Hepatocyte (in vitro differentiated cells): Measurements from ENCODE around the gene SORCS3. TPM values are rescaled to one million over a fixed set of nuclear protein-coding genes. Genes with fewer than 3 reads are reported as not detected.

ENCODE experiments used
- DNase-seq: peaks from one replicate; pipeline ENCODE4 v3.0.0-alpha.2; 2016; ENCODE audit warnings: low spot score
- H2AFZ ChIP-seq: fragments of 200-600 bp; sonication (generic); 2 replicates; pipeline ENCODE4 v1.6.0; 2016; ENCODE audit warnings: antibody characterized with exemption, mild to moderate bottlenecking
- H3K27ac ChIP-seq: fragments of 200-600 bp; sonication (generic); 2 replicates; pipeline ENCODE4 v1.5.1; 2016; ENCODE audit warnings: mild to moderate bottlenecking
- H3K27me3 ChIP-seq: fragments of 200-600 bp; sonication (generic); 2 replicates; pipeline ENCODE4 v1.6.1; 2016
- H3K36me3 ChIP-seq: fragments of 200-600 bp; sonication (generic); replicated peaks from 2 replicates; pipeline ENCODE4 v1.5.1; 2016; ENCODE audit warnings: low read depth; ENCODE audit not compliant: insufficient read depth
- H3K4me1 ChIP-seq: fragments of 200-600 bp; sonication (generic); 2 replicates; pipeline ENCODE4 v1.5.1; 2016; ENCODE audit warnings: mild to moderate bottlenecking, moderate library complexity; ENCODE audit not compliant: insufficient read depth
- H3K4me2 ChIP-seq: fragments of 200-600 bp; sonication (generic); 2 replicates; pipeline ENCODE4 v1.6.0; 2016
- H3K4me3 ChIP-seq: fragments of 200-600 bp; sonication (generic); 2 replicates; pipeline ENCODE4 v1.5.1; 2016; ENCODE audit warnings: mild to moderate bottlenecking
- H3K79me2 ChIP-seq: fragments of 200-600 bp; sonication (generic); 2 replicates; pipeline ENCODE4 v1.6.0; 2017; ENCODE audit warnings: mild to moderate bottlenecking
- H3K9me2 ChIP-seq: fragments of 200-600 bp; sonication (generic); replicated peaks from 2 replicates; pipeline ENCODE4 v1.6.0; 2017; ENCODE audit warnings: mild to moderate bottlenecking; ENCODE audit not compliant: insufficient read depth
- H3K9me3 ChIP-seq: fragments of 200-600 bp; sonication (generic); 2 replicates; pipeline ENCODE4 v1.5.1; 2016; ENCODE audit warnings: low read depth, mild to moderate bottlenecking
- H4K20me1 ChIP-seq: fragments of 200-600 bp; sonication (generic); 2 replicates; pipeline ENCODE4 v1.6.0; 2016; ENCODE audit warnings: mild to moderate bottlenecking; ENCODE audit not compliant: insufficient read depth, poor library complexity, severe bottlenecking
- CTCF ChIP-seq: fragments of 200-600 bp; sonication (generic); IDR thresholded peaks from 2 replicates; pipeline ENCODE4 v1.5.1; 2016; ENCODE audit warnings: antibody characterized with exemption, mild to moderate bottlenecking; ENCODE audit not compliant: poor library complexity
- EZH2 ChIP-seq: fragments of 200-600 bp; sonication (generic); IDR thresholded peaks from 2 replicates; pipeline ENCODE4 v1.6.1; 2016; ENCODE audit warnings: antibody characterized with exemption, mild to moderate bottlenecking, borderline replicate concordance
- EZH2phosphoT487 ChIP-seq: fragments of 200-600 bp; sonication (generic); IDR thresholded peaks from one replicate; pipeline ENCODE4 v1.6.1; 2018; ENCODE audit warnings: antibody characterized with exemption, mild to moderate bottlenecking, low read depth, moderate library complexity; ENCODE audit not compliant: unreplicated experiment, severe bottlenecking
- WGBS: methylation state at CpG from one replicate; pipeline ENCODE4 v1.1.6; 2016; ENCODE audit warnings: low lambda C conversion rate; ENCODE audit errors: missing lambda C conversion rate; 5-methylcytosine and 5-hydroxymethylcytosine counted together
- polyA plus RNA-seq: library from polyadenylated mRNA; unstranded; fragments of >200 nt; fragmentation: Nextera tagmentation; extraction: Ambion mirVana; gene quantifications from 2 replicates; pipeline ENCODE4 v1.2.1, GENCODE V29; 2016
- total RNA-seq: library from RNA; depleted of rRNA; stranded (reverse); fragments of >200 nt; gene quantifications from 2 replicates; pipeline ENCODE4 v1.2.3, GENCODE V29; 2014

SORCS3 gene
- total and polyA plus RNA-seq, 2 experiments from 2014 or later: 0.59 to 0.80 TPM

DNA sequence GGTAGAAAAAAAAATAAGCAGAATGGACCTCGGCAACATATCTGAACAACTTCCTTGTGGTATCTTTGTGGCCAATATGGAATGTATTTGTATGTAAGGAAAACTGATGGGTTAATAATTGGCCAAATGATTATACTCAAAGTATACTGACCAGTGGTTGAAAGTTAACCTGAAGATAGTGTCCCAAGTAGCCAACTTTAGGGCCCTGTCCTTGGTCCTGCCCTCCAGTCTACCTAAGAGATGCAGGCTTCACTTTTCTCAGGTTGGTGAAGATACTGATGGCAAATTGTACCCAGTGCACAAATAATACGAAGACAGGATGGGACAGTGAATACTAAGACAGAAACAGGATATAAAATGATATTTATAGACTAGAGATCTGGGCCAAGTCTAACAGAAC is 109.2 kb downstream of the SORCS3 start:
- no peaks in the 10 kb centered on the region for H3K4me1 ChIP-seq
- H3K9me3 ChIP-seq: no peaks in the 10 kb centered on the region
- no peaks in the 10 kb centered on the region for H3K9me2 ChIP-seq
- H3K4me3 ChIP-seq: no peak overlapping the region
- no peaks in the 10 kb centered on the region for H3K36me3 ChIP-seq
- no peak overlapping the region for H2AFZ ChIP-seq
- WGBS: 68% methylated on average over 2 of the region's 2 CpGs
- no peaks in the 10 kb centered on the region for H3K27me3 ChIP-seq
- no peak overlapping the region for H3K27ac ChIP-seq
- no peak for TF ChIP-seq CTCF
- no peak for TF ChIP-seq EZH2
- TF ChIP-seq EZH2phosphoT487: no peak
- no peaks in the 10 kb centered on the region for H3K79me2 ChIP-seq
- H4K20me1 ChIP-seq: no peaks in the 10 kb centered on the region
- peak; percentile 44 for DNase-seq
- H3K4me2 ChIP-seq: no peak overlapping the region

GRCh38 chr10:104762793-104763192 is 121.7 kb downstream of the SORCS3 start:
- TF ChIP-seq EZH2phosphoT487 (no peak), CTCF (no peak), EZH2 (no peak)
- 89% methylated on average over 4 of the region's 4 CpGs for WGBS
- Histone ChIP-seq H3K4me2 (no peak overlapping the region), H3K36me3 (no peaks in the 10 kb centered on the region), H3K4me1 (no peaks in the 10 kb centered on the region), H3K9me3 (no peaks in the 10 kb centered on the region), H3K79me2 (no peaks in the 10 kb centered on the region), H3K27ac (no peak overlapping the region), H3K4me3 (no peak overlapping the region), H4K20me1 (no peaks in the 10 kb centered on the region), H3K9me2 (no peaks in the 10 kb centered on the region), H2AFZ (no peak overlapping the region), H3K27me3 (no peaks in the 10 kb centered on the region)
- DNase-seq: no peak

GRCh38 chr10:104766341-104766740 is 125.3 kb downstream of the SORCS3 start:
- no peaks in the 10 kb centered on the region for H3K79me2 ChIP-seq
- H3K4me3 ChIP-seq: no peak overlapping the region
- TF ChIP-seq EZH2 (no peak), CTCF (no peak), EZH2phosphoT487 (no peak)
- H3K9me2 ChIP-seq: no peaks in the 10 kb centered on the region
- no peaks in the 10 kb centered on the region for H4K20me1 ChIP-seq
- H2AFZ ChIP-seq: no peak overlapping the region
- H3K4me1 ChIP-seq: no peaks in the 10 kb centered on the region
- no peak overlapping the region for H3K27ac ChIP-seq
- no peaks in the 10 kb centered on the region for H3K36me3 ChIP-seq
- no peak overlapping the region for H3K4me2 ChIP-seq
- H3K27me3 ChIP-seq: peaks cover 9% of the 10 kb centered on the region
- whole genome bisulfite sequencing: 47% methylated on average over 2 of the region's 2 CpGs
- no peaks in the 10 kb centered on the region for H3K9me3 ChIP-seq
- no peak for DNase-seq

GRCh38 chr10:104767282-104767681 is 126.2 kb downstream of the SORCS3 start:
- 33% methylated on average over 1 of the region's 2 CpGs for WGBS
- H3K9me2 ChIP-seq: no peaks in the 10 kb centered on the region
- H3K79me2 ChIP-seq: no peaks in the 10 kb centered on the region
- H4K20me1 ChIP-seq: no peaks in the 10 kb centered on the region
- no peak for DNase-seq
- H3K36me3 ChIP-seq: no peaks in the 10 kb centered on the region
- H3K27ac ChIP-seq: no peak overlapping the region
- TF ChIP-seq CTCF (no peak), EZH2phosphoT487 (no peak), EZH2 (no peak)
- H2AFZ ChIP-seq: no peak overlapping the region
- no peak overlapping the region for H3K4me3 ChIP-seq
- H3K9me3 ChIP-seq: no peaks in the 10 kb centered on the region
- H3K4me2 ChIP-seq: no peak overlapping the region
- no peaks in the 10 kb centered on the region for H3K4me1 ChIP-seq
- peaks cover 9% of the 10 kb centered on the region for H3K27me3 ChIP-seq
